GM13977 (cell line): ENCODE measurements around the gene PACS2.

Source experiments
- DNase-seq: peaks from one replicate; pipeline ENCODE4 v3.0.0; 2012; ENCODE audit warnings: low spot score
- in situ Hi-C: fragments of 300-500 bp; cut with MboI; formaldehyde crosslinking; loops from one replicate; pipeline ENCODE4 v1.12.0; 2022; ENCODE audit warnings: low sequenced_read_pairs, low pct_unique_long_range_greater_than_20kb, mixed read lengths, inconsistent platforms; ENCODE audit not compliant: unreplicated experiment
- TF ChIP-seq, protein P1 (sequence below): IDR thresholded peaks from 2 replicates; pipeline ENCODE4 v1.5.1; 2012; ENCODE audit warnings: mild to moderate bottlenecking, control low read depth; ENCODE audit not compliant: insufficient read depth; ENCODE audit errors: extremely low read depth, missing control alignments

The PACS2 gene

DNA sequence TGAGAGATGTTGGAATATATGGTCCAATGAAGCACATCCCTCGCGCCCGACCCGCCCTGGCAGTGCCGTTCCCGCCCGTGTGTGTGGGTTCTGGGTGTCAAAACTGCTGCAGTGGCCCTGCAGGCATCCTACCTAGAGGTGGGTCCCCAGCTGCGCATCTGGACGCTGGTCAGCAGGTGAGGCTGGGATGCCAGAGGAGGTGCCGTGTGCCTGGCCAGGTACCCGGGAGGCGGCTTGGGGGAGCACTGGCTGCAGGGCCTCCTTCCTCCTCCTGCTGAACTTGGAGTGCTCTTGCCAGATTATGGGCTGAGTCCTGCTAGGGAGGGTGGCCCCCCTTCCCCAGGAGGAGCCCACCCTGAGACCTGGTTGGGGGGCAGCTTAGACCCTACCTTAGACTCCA is 110.3 kb downstream of the PACS2 start:
- in situ Hi-C loops = no loop called here
- DNase-seq = no peak
- TF ChIP-seq, protein P1, sequence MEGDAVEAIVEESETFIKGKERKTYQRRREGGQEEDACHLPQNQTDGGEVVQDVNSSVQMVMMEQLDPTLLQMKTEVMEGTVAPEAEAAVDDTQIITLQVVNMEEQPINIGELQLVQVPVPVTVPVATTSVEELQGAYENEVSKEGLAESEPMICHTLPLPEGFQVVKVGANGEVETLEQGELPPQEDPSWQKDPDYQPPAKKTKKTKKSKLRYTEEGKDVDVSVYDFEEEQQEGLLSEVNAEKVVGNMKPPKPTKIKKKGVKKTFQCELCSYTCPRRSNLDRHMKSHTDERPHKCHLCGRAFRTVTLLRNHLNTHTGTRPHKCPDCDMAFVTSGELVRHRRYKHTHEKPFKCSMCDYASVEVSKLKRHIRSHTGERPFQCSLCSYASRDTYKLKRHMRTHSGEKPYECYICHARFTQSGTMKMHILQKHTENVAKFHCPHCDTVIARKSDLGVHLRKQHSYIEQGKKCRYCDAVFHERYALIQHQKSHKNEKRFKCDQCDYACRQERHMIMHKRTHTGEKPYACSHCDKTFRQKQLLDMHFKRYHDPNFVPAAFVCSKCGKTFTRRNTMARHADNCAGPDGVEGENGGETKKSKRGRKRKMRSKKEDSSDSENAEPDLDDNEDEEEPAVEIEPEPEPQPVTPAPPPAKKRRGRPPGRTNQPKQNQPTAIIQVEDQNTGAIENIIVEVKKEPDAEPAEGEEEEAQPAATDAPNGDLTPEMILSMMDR = no peak

DNA sequence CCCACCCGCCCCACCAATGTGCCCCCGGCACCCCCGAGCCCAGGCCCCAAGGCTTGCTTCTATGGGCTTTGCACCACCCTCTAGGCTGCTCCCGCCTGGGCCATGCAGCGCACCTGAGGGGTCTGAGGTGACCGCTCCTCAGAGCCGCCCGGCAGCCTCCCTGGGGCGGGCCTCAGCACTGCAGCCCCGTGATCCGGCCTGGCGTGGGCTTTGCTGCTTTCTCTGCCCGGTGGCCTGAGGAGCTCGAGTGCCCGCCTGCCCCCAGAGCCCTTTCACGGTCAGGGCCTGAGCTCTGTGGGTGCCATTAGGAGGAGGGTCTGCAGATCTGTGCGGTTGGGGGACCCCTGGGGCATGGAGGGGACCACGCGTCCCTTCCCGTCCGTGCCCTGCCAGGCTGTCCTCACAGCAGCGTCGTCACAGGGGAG is 111.3 kb downstream of the PACS2 start:
- in situ Hi-C loops = no loop called here
- DNase-seq = no peak
- TF ChIP-seq, protein P1 = no peak

DNA sequence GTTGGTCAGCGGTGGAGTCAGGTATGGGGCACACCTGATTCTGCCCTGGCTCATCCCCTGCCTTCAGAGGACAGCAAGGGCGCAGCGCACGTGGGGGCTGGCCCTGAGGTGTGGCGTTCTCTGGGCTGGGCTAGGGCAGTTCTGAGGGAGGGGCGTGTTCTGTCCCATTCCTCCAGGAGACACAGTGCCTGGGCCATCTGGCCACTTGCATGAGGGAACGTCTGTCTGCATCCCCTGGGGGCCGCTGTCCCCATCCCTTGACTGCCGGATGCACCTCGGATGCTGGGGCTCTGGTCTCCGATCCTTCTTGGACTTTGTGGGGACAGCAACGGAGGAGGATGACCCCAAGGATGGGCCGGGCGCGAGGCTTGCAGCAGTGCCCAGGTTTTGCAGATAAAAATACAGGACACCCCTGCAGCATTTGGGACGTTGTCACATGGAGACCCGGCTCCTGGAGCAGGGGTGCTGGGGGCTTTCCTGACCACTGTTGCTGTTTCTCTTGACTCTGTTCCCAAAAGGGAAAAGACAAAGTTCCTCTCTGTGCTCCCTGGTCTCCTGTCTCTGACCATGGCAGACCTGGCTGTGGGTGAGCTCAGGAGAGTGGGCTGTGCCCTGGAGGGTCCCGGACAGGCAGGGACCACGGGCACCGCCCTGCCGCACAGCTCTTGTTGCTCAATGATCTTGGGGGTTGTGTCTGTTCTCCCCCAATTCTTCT is 112.0 kb downstream of the PACS2 start:
- in situ Hi-C loops = no loop called here
- TF ChIP-seq, protein P1 = no peak
- no peak for DNase-seq

GRCh38 chr14:105427412-105427811 is 112.9 kb downstream of the PACS2 start:
- no peak for DNase-seq
- TF ChIP-seq, protein P1 = no peak
- in situ Hi-C loops = no loop called here

DNA sequence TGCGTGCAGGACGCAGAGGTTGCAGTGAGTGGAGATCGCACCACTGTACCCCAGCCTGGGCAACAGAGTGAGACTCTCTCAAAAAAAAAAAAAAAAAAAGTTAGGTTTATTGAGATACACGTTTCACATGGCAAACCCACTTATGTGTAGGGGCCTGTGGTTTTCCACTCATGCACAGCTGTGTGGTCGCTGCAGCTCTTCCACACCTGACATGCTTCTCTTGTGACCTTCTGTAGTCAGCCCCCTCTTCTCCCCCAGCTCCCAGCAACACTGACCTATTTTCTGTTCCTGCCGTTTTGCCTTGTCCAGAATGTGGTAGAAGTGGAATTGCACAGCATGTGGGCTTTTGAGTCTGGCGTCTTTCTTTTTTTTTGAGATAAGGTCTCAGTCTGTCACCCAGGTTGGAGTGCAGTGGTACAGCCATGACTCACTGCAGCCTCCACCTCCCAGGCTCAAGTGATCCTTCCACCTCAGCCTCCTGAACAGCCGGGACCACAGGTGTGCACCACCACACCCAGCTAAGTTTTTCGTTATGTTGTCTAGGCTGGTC is 113.5 kb downstream of the PACS2 start:
- in situ Hi-C loops = no loop called here
- DNase-seq = no peak
- TF ChIP-seq, protein P1 = no peak

- DNase-seq = no peak
- TF ChIP-seq, protein P1 = no peak
- in situ Hi-C loops = no loop called here
Measured at GRCh38 chr14:105430042-105430441, 115.5 kb downstream of the PACS2 start.
